GM12801 (cell line): ENCODE measurements around the gene TMPRSS6.

Source experiments
- TF ChIP-seq, protein P1 (sequence below): IDR thresholded peaks from one replicate; pipeline ENCODE4 v1.5.1; 2011; ENCODE audit warnings: control low read depth; ENCODE audit not compliant: insufficient read length; ENCODE audit errors: extremely low read depth

TMPRSS6 gene

DNA sequence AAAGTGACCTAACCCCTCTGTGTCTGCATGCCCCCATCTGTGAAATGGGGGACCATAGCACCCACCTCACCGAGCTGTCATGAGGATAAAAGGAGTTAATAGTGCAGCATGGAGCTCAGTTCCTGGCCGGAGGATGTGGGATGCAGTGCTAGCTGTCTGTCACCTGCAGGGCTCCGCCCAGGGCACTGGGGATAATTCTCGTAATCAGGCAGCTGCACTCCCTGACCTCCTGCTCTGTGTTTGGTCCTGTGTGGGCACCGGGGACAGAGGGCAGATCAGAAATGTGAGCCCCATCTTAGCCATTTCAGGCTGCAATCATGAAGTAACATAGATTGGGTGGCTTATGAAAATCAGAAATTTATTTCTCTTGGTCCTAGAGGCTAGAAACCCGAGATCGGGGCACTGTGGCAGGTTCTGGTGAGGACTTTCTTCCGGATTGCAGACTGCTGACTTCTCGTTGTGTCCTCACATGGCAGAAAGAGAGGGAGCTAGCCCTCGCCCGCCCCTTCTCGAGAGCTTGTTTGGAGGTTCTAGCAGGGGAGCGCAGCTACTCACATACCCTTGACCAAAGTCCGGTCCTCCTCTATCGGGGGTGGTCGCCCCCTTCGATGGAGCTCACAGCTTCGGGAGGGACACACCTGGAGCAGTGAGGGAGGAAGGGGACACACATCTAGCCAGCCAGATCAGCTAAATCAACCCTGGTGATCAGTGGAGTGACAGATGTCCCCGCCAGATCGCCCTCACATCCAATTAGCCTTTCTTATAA lies 54.7 kb downstream of the TMPRSS6 start:
- TF ChIP-seq, protein P1, sequence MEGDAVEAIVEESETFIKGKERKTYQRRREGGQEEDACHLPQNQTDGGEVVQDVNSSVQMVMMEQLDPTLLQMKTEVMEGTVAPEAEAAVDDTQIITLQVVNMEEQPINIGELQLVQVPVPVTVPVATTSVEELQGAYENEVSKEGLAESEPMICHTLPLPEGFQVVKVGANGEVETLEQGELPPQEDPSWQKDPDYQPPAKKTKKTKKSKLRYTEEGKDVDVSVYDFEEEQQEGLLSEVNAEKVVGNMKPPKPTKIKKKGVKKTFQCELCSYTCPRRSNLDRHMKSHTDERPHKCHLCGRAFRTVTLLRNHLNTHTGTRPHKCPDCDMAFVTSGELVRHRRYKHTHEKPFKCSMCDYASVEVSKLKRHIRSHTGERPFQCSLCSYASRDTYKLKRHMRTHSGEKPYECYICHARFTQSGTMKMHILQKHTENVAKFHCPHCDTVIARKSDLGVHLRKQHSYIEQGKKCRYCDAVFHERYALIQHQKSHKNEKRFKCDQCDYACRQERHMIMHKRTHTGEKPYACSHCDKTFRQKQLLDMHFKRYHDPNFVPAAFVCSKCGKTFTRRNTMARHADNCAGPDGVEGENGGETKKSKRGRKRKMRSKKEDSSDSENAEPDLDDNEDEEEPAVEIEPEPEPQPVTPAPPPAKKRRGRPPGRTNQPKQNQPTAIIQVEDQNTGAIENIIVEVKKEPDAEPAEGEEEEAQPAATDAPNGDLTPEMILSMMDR = no peak

DNA sequence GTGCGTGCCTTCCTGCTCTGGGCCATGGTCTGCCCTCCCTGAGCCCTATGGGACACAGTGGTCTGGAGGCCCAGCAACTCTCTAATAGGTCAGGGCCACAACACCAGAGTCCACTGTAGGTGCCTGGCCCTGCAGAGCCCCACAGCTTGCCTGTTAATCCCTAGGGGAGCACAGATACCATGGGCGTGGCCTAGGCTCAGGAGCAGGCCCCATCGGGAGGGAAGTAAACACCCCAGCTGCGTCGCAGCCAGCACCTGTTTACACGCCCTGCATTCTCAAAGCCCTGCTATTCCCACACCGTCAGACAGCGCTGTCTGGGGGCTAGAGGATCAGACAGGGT lies 55.5 kb downstream of the TMPRSS6 start:
- TF ChIP-seq, protein P1 = no peak

DNA sequence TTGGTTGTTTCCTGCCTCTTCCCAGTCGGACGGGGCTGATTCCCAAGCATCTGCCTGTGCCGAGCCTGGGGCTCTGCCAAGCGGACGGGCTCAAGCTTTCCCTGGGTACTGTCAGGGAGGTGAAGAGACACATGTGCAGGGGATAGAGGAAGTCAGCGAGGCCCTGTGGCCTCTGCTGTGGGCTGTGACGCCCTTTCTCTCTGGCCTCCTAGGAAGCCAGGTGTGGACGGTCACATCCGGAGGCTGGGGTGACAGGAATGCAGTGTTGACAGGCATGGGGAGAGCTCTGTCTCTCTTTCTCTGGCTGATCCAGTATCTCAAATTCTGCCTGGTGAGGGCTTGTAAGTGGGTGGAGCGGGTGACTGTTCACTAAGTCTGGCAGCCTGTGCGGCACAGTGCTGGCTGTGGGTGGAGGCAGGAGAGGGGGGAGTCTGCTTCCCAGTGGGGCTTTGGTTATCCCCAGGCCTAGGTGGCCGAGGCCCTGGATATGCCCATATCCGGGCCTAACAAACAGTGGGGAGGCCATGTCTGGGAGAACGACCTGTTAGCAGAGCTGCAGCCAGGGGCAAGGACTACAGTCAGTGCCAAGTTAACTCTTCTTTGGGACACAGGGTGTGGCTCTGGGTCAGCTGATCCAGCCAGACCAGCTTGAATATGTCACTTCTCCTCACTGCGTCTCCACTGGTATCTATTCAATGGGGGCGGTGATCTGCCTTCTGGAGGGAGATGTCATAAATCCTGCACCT lies 56.0 kb downstream of the TMPRSS6 start:
- TF ChIP-seq, protein P1 = no peak

DNA sequence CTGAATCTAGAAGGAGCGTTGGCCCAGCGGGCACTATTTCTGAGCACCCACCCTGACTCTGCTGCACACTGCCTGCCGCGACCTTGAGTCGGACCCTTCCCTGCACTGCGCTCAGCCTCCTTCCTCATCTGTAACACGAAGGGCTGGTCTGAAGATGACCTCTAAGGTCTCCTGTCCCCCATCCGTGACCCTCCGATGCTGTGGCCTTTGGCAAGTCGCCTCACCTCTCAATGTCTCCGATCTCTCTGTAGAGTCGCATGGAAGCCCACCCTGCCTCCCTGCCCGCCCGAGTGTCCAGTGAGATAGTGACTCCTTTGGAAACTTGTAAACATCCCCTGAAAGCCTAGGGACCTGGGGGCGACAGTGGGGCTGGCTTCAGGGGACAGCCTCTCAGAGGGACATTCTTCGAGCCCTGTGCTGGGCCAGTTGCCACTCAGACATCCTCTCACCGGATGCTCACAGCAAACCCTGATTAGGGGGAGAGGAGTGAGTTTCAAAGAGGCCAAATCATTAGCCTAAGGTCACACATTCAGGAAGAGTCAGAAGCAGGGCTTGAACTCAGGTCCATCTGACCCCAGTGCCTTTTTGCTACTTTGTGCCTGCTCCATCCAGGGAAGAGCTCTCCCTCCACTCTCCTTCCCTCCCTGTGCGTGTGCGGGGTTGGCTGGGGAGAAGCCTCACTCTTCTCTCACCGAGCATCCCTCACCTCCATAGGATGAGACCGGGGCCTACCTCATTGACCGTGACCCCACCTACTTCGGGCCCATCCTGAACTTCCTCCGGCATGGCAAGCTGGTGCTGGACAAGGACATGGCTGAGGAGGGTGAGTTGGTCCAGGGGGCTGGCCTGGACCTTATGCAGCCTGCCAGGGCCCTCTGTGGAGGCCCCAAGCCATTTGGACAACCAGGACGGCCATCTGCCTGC lies 56.9 kb downstream of the TMPRSS6 start:
- TF ChIP-seq, protein P1 = no peak

DNA sequence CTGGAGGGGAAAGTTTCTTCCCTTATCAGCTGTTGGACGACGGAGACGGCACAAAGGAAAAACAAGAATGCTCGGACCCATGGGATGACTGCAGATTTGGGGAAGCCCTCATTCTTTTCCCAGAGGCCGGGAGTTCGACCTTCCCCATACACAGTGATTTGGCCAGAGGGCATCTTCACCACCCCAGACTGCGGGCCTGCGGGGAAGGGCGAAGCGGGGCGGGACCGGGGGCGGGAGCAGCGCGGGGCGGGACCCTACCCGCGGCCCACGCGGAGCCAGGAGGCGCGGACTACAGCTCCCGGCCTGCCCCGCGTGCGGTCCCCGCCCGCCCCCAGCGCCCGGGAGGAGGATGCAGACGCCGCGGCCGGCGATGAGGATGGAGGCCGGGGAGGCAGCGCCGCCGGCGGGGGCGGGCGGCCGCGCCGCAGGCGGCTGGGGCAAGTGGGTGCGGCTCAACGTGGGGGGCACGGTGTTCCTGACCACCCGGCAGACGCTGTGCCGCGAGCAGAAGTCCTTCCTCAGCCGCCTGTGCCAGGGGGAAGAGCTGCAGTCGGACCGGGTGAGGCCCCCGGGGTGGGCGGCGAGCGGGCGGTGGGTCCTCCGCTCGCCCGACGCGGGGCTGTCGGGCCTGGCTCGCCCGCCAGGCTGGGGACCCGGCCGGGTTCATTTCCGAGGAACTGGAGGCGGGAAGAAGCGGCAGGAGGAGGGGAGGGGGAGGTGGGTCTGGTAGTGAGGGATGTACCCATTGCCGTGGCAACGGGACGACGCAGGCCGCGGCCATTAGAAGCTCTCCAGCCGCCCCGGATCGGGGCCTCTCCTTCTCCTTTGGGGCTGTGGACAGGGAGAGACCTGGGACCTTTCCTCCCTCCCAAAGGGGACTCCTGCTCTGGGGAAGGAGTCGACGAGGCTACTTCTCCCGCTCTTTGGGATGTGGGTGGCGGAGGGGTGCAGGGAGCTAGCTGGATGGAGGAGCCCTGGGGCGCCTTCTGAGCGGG lies 57.8 kb downstream of the TMPRSS6 start, which contains the start of gene KCTD17:
Gene KCTD17, plus strand, starts transcription at position 352 of the 995 bp plus-strand sequence. Its CDS starts 19 bp downstream, at position 371.
- TF ChIP-seq, protein P1 = no peak

DNA sequence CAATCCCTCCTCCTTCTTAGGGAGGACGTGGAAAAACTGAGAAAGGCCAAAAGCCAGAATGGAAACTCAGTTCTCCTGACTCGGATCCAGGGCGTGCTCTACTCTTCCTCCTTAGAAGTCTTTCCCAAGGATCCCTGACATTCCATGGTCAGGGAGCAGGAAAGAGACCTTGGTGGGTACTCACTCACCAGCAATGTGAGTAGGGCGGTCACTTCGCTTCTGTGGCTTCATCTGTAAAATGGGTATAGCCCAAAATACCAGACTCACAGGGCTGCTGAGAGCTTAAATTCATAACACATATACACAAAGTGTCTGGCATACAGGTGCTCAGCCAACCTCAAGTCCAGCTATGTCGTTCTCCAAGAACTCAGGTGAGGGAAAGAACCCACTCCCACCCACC lies 58.6 kb downstream of the TMPRSS6 start:
- TF ChIP-seq, protein P1 = no peak
